Loucy (cell line): ENCODE measurements around the gene ANO2.

Experiments used
- EZH2phosphoT487 ChIP-seq: fragments of 200-600 bp; IDR thresholded peaks from 2 replicates; pipeline ENCODE4 v1.6.1; 2018; ENCODE audit warnings: antibody characterized with exemption, mild to moderate bottlenecking, moderate library complexity, borderline replicate concordance
- TF ChIP-seq, protein P1 (sequence below): fragments of 200-600 bp; sonication (generic); conservative IDR thresholded peaks from 2 replicates; pipeline ENCODE4 v1.5.1; 2014; ENCODE audit warnings: mild to moderate bottlenecking, antibody characterized with exemption, low read length

DNA sequence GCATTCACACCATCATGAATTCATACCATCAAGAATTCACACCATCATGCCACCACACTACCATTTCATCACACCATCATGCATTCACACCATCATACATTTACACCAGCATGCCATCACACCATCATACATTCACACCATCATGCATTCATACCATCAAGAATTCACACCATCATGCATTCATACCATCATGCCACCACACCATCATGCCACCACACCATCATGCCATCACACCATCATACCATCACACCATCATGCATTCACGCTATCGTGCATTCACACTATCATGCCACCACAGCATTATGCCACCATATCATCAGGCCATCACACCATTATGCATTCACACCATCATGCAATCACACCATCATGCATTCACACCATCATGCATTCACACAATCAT, 79.7 kb downstream of the ANO2 start:
- no peak for TF ChIP-seq EZH2phosphoT487
- TF ChIP-seq, protein P1, sequence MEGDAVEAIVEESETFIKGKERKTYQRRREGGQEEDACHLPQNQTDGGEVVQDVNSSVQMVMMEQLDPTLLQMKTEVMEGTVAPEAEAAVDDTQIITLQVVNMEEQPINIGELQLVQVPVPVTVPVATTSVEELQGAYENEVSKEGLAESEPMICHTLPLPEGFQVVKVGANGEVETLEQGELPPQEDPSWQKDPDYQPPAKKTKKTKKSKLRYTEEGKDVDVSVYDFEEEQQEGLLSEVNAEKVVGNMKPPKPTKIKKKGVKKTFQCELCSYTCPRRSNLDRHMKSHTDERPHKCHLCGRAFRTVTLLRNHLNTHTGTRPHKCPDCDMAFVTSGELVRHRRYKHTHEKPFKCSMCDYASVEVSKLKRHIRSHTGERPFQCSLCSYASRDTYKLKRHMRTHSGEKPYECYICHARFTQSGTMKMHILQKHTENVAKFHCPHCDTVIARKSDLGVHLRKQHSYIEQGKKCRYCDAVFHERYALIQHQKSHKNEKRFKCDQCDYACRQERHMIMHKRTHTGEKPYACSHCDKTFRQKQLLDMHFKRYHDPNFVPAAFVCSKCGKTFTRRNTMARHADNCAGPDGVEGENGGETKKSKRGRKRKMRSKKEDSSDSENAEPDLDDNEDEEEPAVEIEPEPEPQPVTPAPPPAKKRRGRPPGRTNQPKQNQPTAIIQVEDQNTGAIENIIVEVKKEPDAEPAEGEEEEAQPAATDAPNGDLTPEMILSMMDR: no peak
